Aorta (tissue), 5 donors: ENCODE measurements around the gene ANKRD27. TPM values are rescaled to one million over a fixed set of nuclear protein-coding genes. Genes with fewer than 3 reads are reported as not detected.
"Not testable (repeated sequence)": the region's sequence is repeated elsewhere in the genome, so short reads cannot be mapped to it uniquely, and the experiment has no call there.

ENCODE experiments used
- ATAC-seq: fragments of 200-7000 bp; cut with Tn5 transposase; one replicate; pipeline ENCODE4 v1.9.1; 2022; ENCODE audit warnings: moderate library complexity; ENCODE audit not compliant: low FRiP score
- DNase-seq, 2 donors: peaks; one replicate each; pipeline ENCODE4 v3.0.0-alpha.2; 2020
- H3K27ac ChIP-seq, 2 donors: one replicate each; pipeline ENCODE4 v1.5.1; 2013; ENCODE audit warnings: low read length in 2 of 2, mild to moderate bottlenecking in 2 of 2, moderate library complexity in 2 of 2, control low read depth in 1 of 2, inconsistent platforms in 1 of 2, low read depth in 1 of 2
- H3K27me3 ChIP-seq, 2 donors: one replicate each; pipeline ENCODE4 v1.6.1; 2013; ENCODE audit warnings: control low read depth in 1 of 2, low read length in 1 of 2, mild to moderate bottlenecking in 1 of 2, moderate library complexity in 1 of 2; ENCODE audit not compliant: insufficient read depth in 2 of 2, control insufficient read depth in 1 of 2
- H3K36me3 ChIP-seq, 2 donors: one replicate each; pipeline ENCODE4 v1.6.1; 2013; ENCODE audit warnings: control low read depth in 1 of 2, low read length in 1 of 2, mild to moderate bottlenecking in 1 of 2; ENCODE audit not compliant: insufficient read depth in 2 of 2, control insufficient read depth in 1 of 2
- H3K4me1 ChIP-seq, 2 donors: one replicate each; pipeline ENCODE4 v1.6.1; 2013; ENCODE audit warnings: low read length in 2 of 2, control low read depth in 1 of 2, mild to moderate bottlenecking in 1 of 2, moderate library complexity in 1 of 2; ENCODE audit not compliant: insufficient read depth in 2 of 2, control insufficient read depth in 1 of 2
- H3K4me3 ChIP-seq, 2 donors: one replicate each; pipeline ENCODE4 v1.5.1; 2013; ENCODE audit warnings: low read length in 2 of 2, control low read depth in 1 of 2, mild to moderate bottlenecking in 1 of 2
- H3K9me3 ChIP-seq: one replicate; pipeline ENCODE4 v1.6.1; 2013; ENCODE audit warnings: mild to moderate bottlenecking, low read length; ENCODE audit not compliant: control insufficient read depth
- WGBS, 2 donors: extraction: QIAGEN DNeasy Blood & Tissue Kit; methylation state at CpG; one replicate each; pipeline ENCODE4 v1.1.7; 2013; 5-methylcytosine and 5-hydroxymethylcytosine counted together
- intact Hi-C, 2 donors: fragments of 100-400 bp; cut with DNase I; formaldehyde crosslinking; loops; one replicate each; pipeline versions ENCODE4 v1.14.2 to v1.15.0; 2022
- polyA plus RNA-seq, 2 donors: library from polyadenylated mRNA; stranded (reverse); fragments of 200-250 nt; gene quantifications; one replicate each; pipeline ENCODE4 v1.2.3, GENCODE V29; 2013
- total RNA-seq, 2 donors: library from RNA; stranded (reverse); fragmentation: NEBNext Ultra II Directional; extraction: Animal tissue kit (Norgen Biotek cat#: 25700); gene quantifications; one replicate each; pipeline ENCODE4 v1.2.1, GENCODE V29; 2021
- donor health status: healthy with polysubstance abuse.
- donor health status: Bipolar disorder and iron deficiency.
- donor health status: DM: no; HTN: no; CAD: no.
- donor health status: DM: no; HTN: no; CAD: no.
- donor health status: DM: yes; HTN: yes; CAD: no.

Gene ANKRD27
- total and polyA plus RNA-seq, 4 donors = 11.0 to 30.9 (median 21.1) TPM

GRCh38 chr19:32598022-32598421, 77.0 kb downstream of the ANKRD27 start:
- Histone ChIP-seq H3K4me1 (no peaks in the 10 kb centered on the region), H3K9me3 (no peaks in the 10 kb centered on the region), H3K4me3 (no peak overlapping the region), H3K27ac (no peak overlapping the region), H3K27me3 (no peaks in the 10 kb centered on the region), H3K36me3 (peaks cover 4 to 15% of the 10 kb centered on the region in 2 donors)
- DNase-seq = no peak
- 91 to 92% methylated on average over 11 of the region's 11 CpGs for WGBS, 2 donors
- intact Hi-C loops = no loop called here
- ATAC-seq = no peak

GRCh38 chr19:32595491-32595890, 79.5 kb downstream of the ANKRD27 start:
- DNase-seq (no peak), ATAC-seq (no peak)
- WGBS, 2 donors = 95 to 96% methylated on average over 6 of the region's 6 CpGs
- Histone ChIP-seq H3K27ac (no peak overlapping the region), H3K36me3 (peaks cover 0 to 15% of the 10 kb centered on the region in 2 donors), H3K9me3 (no peaks in the 10 kb centered on the region), H3K4me1 (no peaks in the 10 kb centered on the region), H3K27me3 (no peaks in the 10 kb centered on the region), H3K4me3 (no peak overlapping the region)
- intact Hi-C loops = no loop called here

- 96 to 97% methylated on average over 2 of the region's 2 CpGs for WGBS, 2 donors
- H3K36me3 ChIP-seq = peaks cover 0 to 15% of the 10 kb centered on the region in 2 donors
- H3K27ac ChIP-seq = no peak overlapping the region
- ATAC-seq (no peak), DNase-seq (no peak)
- H3K9me3 ChIP-seq = no peaks in the 10 kb centered on the region
- H3K4me3 ChIP-seq = no peak overlapping the region
- H3K4me1 ChIP-seq = no peaks in the 10 kb centered on the region
- intact Hi-C loops = no loop called here
- H3K27me3 ChIP-seq = no peaks in the 10 kb centered on the region
These were observed 81.0 kb downstream of the ANKRD27 start for GRCh38 chr19:32594021-32594420.

DNA sequence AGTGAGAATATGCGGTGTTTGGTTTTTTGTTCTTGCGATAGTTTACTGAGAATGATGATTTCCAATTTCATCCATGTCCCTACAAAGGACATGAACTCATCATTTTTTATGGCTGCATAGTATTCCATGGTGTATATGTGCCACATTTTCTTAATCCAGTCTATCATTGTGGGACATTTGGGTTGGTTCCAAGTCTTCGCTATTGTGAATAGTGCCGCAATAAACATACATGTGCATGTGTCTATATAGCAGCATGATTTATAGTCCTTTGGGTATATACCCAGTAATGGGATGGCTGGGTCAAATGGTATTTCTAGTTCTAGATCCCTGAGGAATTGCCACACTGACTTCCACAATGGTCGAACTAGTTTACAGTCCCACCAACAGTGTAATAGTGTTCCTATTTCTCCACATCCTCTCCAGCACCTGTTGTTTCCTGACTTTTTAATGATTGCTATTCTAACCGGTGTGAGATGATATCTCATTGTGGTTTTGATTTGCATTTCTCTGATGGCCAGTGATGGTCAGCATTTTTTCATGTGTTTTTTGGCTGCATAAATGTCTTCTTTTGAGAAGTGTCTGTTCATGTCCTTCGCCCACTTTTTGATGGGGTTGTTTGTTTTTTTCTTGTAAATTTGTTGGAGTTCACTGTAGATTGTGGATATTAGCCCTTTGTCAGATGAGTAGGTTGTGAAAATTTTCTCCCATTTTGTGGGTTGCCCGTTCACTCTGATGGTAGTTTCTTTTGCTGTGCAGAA, 87.1 kb downstream of the ANKRD27 start:
- 95 to 98% methylated on average over 6 of the region's 8 CpGs for WGBS, 2 donors

GRCh38 chr19:32581705-32582179, 93.2 kb downstream of the ANKRD27 start:
- DNase-seq (no peak), ATAC-seq (no peak)
- Histone ChIP-seq H3K9me3 (no peaks in the 10 kb centered on the region), H3K4me1 (peaks cover 0 to 10% of the 10 kb centered on the region in 2 donors), H3K27me3 (no peaks in the 10 kb centered on the region), H3K27ac (no peak overlapping the region), H3K4me3 (peak overlapping the region in 1 of 2 donors; percentile 64), H3K36me3 (peaks cover 2 to 8% of the 10 kb centered on the region in 2 donors)
- intact Hi-C loops = loop anchor here (5.0 to 10.0 kb wide), 3 partner anchors 177 to 386 kb away; partner anchors contain the start of gene DPY19L3 (in 1 of the 2)
- WGBS, 2 donors = 6 to 7% methylated on average over 27 of the region's 27 CpGs

More for the DNA sequence above, 87.1 kb downstream of the ANKRD27 start:
- not testable (repeated sequence) for ATAC-seq, H3K27me3 ChIP-seq, H3K4me1 ChIP-seq, H3K9me3 ChIP-seq, H3K36me3 ChIP-seq, H3K27ac ChIP-seq, DNase-seq, H3K4me3 ChIP-seq
- intact Hi-C loops = loop anchor here in 1 of 2 donors (10.0 kb wide), 1 partner anchor 183 kb away; the partner anchor contains the start of gene DPY19L3

- Histone ChIP-seq H3K27me3 (no peaks in the 10 kb centered on the region), H3K4me3 (peak within 1 kb of the TSS; percentile 64), H3K4me1 (peaks cover 0 to 10% of the 10 kb centered on the region in 2 donors), H3K36me3 (peaks cover 2 to 5% of the 10 kb centered on the region in 2 donors), H3K9me3 (no peaks in the 10 kb centered on the region), H3K27ac (peak within 1 kb of the TSS in 1 of 2 donors; percentile 26)
- peak; percentile 98 to 99 for DNase-seq
- WGBS, 2 donors = 0 to 1% methylated on average over 66 to 81 of the region's 81 CpGs
- intact Hi-C loops = loop anchor here (5.0 to 10.0 kb wide), 3 partner anchors 176 to 386 kb away; partner anchors contain the start of gene DPY19L3 (in 1 of the 2)
- peak; percentile 99 for ATAC-seq
These were observed 93.9 kb downstream of the ANKRD27 start, which contains the start of gene PDCD5 for GRCh38 chr19:32580901-32581704. TSS of gene PDCD5 (plus strand) at chr19:32581190. CDS start at chr19:32581262, 72 bp downstream.

- Histone ChIP-seq H3K4me3 (peak overlapping the region; percentile 3 to 57), H3K9me3 (no peaks in the 10 kb centered on the region), H3K36me3 (peaks cover 2 to 3% of the 10 kb centered on the region in 2 donors), H3K27me3 (no peaks in the 10 kb centered on the region), H3K27ac (no peak overlapping the region), H3K4me1 (peaks cover 0 to 10% of the 10 kb centered on the region in 2 donors)
- peak; percentile 61 for ATAC-seq
- intact Hi-C loops = loop anchor here (5.0 to 10.0 kb wide), 3 partner anchors 176 to 387 kb away; partner anchors contain the start of gene DPY19L3 (in 1 of the 2)
- no peak for DNase-seq
- WGBS, 2 donors = 21 to 22% methylated on average over 22 of the region's 22 CpGs
These were observed 94.6 kb downstream of the ANKRD27 start for GRCh38 chr19:32580353-32580900.

GRCh38 chr19:32576790-32577189, 98.2 kb downstream of the ANKRD27 start:
- Histone ChIP-seq H3K27ac (no peak overlapping the region), H3K27me3 (peaks cover 0 to 1% of the 10 kb centered on the region in 2 donors), H3K4me1 (no peaks in the 10 kb centered on the region), H3K36me3 (no peaks in the 10 kb centered on the region), H3K4me3 (no peak overlapping the region), H3K9me3 (no peaks in the 10 kb centered on the region)
- ATAC-seq = no peak
- DNase-seq = no peak
- intact Hi-C loops = loop anchor here in 1 of 2 donors (10.0 kb wide), 1 partner anchor 1222 kb away; no protein-coding TSS in a partner anchor
- 76 to 83% methylated on average over 1 of the region's 1 CpG for WGBS, 2 donors
